Bronchial epithelial cell (primary cell): Measurements from ENCODE around the gene ADPRHL1. TPM values are rescaled to one million over a fixed set of nuclear protein-coding genes. Genes with fewer than 3 reads are reported as not detected.

ENCODE experiments used
- DNase-seq: peaks from one replicate; pipeline ENCODE4 v3.0.0-alpha.2; 2010; ENCODE audit warnings: low read depth
- FAIRE-seq: peaks from 2 replicates; lab custom pipeline; 2011; peaks lifted over from hg19 to GRCh38; lab: Jason Lieb, UNC
- H3K27me3 ChIP-seq: 2 replicates; pipeline ENCODE4 v1.5.1; 2011; ENCODE audit warnings: low read length; ENCODE audit not compliant: control insufficient read depth, insufficient read depth
- H3K36me3 ChIP-seq: 2 replicates; pipeline ENCODE4 v1.5.1; 2011; ENCODE audit warnings: low read length; ENCODE audit not compliant: control insufficient read depth, insufficient read depth
- H3K4me3 ChIP-seq: 2 replicates; pipeline ENCODE4 v1.5.1; 2011; ENCODE audit warnings: mild to moderate bottlenecking, low read depth, low read length, control low read depth
- CTCF ChIP-seq: IDR thresholded peaks from 2 replicates; pipeline ENCODE4 v1.5.1; 2011; ENCODE audit warnings: mild to moderate bottlenecking, moderate library complexity, low read length, control low read depth, inconsistent platforms; ENCODE audit not compliant: insufficient read depth, severe bottlenecking
- total RNA-seq: library from RNA; depleted of rRNA; stranded (reverse); fragments of >200 nt; gene quantifications from 2 replicates; pipeline ENCODE4 v1.2.1, GENCODE V29; 2014

ADPRHL1 gene
- total RNA-seq, 1 donor from 2014 or later = 0.26 TPM

GRCh38 chr13:113417836-113418721 lies 35.2 kb downstream of the ADPRHL1 start:
- Histone ChIP-seq H3K4me3 (no peak overlapping the region), H3K27me3 (peaks cover 9% of the 10 kb centered on the region), H3K36me3 (no peaks in the 10 kb centered on the region)
- DNase-seq (no peak), FAIRE-seq (no peak)
- TF ChIP-seq CTCF = no peak

GRCh38 chr13:113417008-113417751 lies 36.1 kb downstream of the ADPRHL1 start:
- Histone ChIP-seq H3K36me3 (no peaks in the 10 kb centered on the region), H3K27me3 (peaks cover 9% of the 10 kb centered on the region), H3K4me3 (no peak overlapping the region)
- no peak for TF ChIP-seq CTCF
- DNase-seq = no peak
- peak; percentile 40 for FAIRE-seq

GRCh38 chr13:113415825-113416224 lies 37.5 kb downstream of the ADPRHL1 start:
- FAIRE-seq (no peak), DNase-seq (no peak)
- H3K36me3 ChIP-seq = no peaks in the 10 kb centered on the region
- H3K27me3 ChIP-seq = peaks cover 9% of the 10 kb centered on the region
- no peak for TF ChIP-seq CTCF
- no peak overlapping the region for H3K4me3 ChIP-seq

GRCh38 chr13:113415032-113415431 lies 38.3 kb downstream of the ADPRHL1 start:
- no peak for FAIRE-seq
- Histone ChIP-seq H3K4me3 (no peak overlapping the region), H3K27me3 (peaks cover 9% of the 10 kb centered on the region), H3K36me3 (no peaks in the 10 kb centered on the region)
- no peak for TF ChIP-seq CTCF
- DNase-seq = no peak

- Histone ChIP-seq H3K36me3 (no peaks in the 10 kb centered on the region), H3K27me3 (peaks cover 9% of the 10 kb centered on the region), H3K4me3 (no peak overlapping the region)
- FAIRE-seq = no peak
- DNase-seq = no peak
- no peak for TF ChIP-seq CTCF
Observed at GRCh38 chr13:113414335-113414734, 39.0 kb downstream of the ADPRHL1 start.
